Adipocyte (in vitro differentiated cells): ENCODE data around the gene HLCS.

Experiments
- DNase-seq: peaks from one replicate; pipeline ENCODE4 v3.0.0-alpha.2; 2015; ENCODE audit warnings: low read depth
- H3K27me3 ChIP-seq: replicated peaks from 2 replicates; pipeline ENCODE4 v1.7.0; 2013; ENCODE audit warnings: mild to moderate bottlenecking, low read length, moderate library complexity; ENCODE audit not compliant: control insufficient read depth, insufficient read depth
- H3K36me3 ChIP-seq: 2 replicates; pipeline ENCODE4 v1.7.0; 2013; ENCODE audit warnings: low read length, mild to moderate bottlenecking, moderate library complexity; ENCODE audit not compliant: control insufficient read depth, insufficient read depth, severe bottlenecking
- H3K4me1 ChIP-seq: 2 replicates; pipeline ENCODE4 v1.7.0; 2013; ENCODE audit warnings: mild to moderate bottlenecking, low read length, moderate library complexity; ENCODE audit not compliant: control insufficient read depth, insufficient read depth
- H3K4me3 ChIP-seq: 2 replicates; pipeline ENCODE4 v1.7.0; 2013; ENCODE audit warnings: mild to moderate bottlenecking, low read length, moderate library complexity
- H3K9ac ChIP-seq: 2 replicates; pipeline ENCODE4 v1.7.0; 2013; ENCODE audit warnings: mild to moderate bottlenecking, low read length, moderate library complexity
- H3K9me3 ChIP-seq: 2 replicates; pipeline ENCODE4 v1.7.0; 2013; ENCODE audit warnings: mild to moderate bottlenecking, low read length, moderate library complexity; ENCODE audit not compliant: control insufficient read depth

The HLCS gene

GRCh38 chr21:36917471-36918158, 48.9 kb downstream of the HLCS start:
- Histone ChIP-seq H3K27me3 (no peaks in the 10 kb centered on the region), H3K4me1 (peaks cover 6% of the 10 kb centered on the region), H3K36me3 (no peaks in the 10 kb centered on the region), H3K9ac (no peak overlapping the region), H3K4me3 (no peak overlapping the region), H3K9me3 (no peaks in the 10 kb centered on the region)
- peak; percentile 67 for DNase-seq

GRCh38 chr21:36916718-36917117, 49.8 kb downstream of the HLCS start:
- H3K9me3 ChIP-seq, result no peaks in the 10 kb centered on the region
- no peak overlapping the region for H3K4me3 ChIP-seq
- no peaks in the 10 kb centered on the region for H3K27me3 ChIP-seq
- no peaks in the 10 kb centered on the region for H3K36me3 ChIP-seq
- H3K9ac ChIP-seq, result no peak overlapping the region
- no peak for DNase-seq
- H3K4me1 ChIP-seq, result peaks cover 6% of the 10 kb centered on the region

GRCh38 chr21:36915696-36916245, 50.7 kb downstream of the HLCS start:
- H3K36me3 ChIP-seq, result no peaks in the 10 kb centered on the region
- H3K9ac ChIP-seq, result no peak overlapping the region
- H3K4me3 ChIP-seq, result no peak overlapping the region
- no peaks in the 10 kb centered on the region for H3K27me3 ChIP-seq
- peaks cover 8% of the 10 kb centered on the region for H3K4me1 ChIP-seq
- no peak for DNase-seq
- no peaks in the 10 kb centered on the region for H3K9me3 ChIP-seq

GRCh38 chr21:36915014-36915695, 51.3 kb downstream of the HLCS start:
- Histone ChIP-seq H3K4me3 (no peak overlapping the region), H3K4me1 (peaks cover 13% of the 10 kb centered on the region), H3K9ac (no peak overlapping the region), H3K36me3 (no peaks in the 10 kb centered on the region), H3K27me3 (no peaks in the 10 kb centered on the region), H3K9me3 (no peaks in the 10 kb centered on the region)
- no peak for DNase-seq

- DNase-seq, result no peak
- Histone ChIP-seq H3K4me3 (no peak overlapping the region), H3K9ac (no peak overlapping the region), H3K36me3 (no peaks in the 10 kb centered on the region), H3K4me1 (peaks cover 19% of the 10 kb centered on the region), H3K9me3 (no peaks in the 10 kb centered on the region), H3K27me3 (no peaks in the 10 kb centered on the region)
These were observed 52.0 kb downstream of the HLCS start for GRCh38 chr21:36914244-36915013.

GRCh38 chr21:36913247-36914169, 53.0 kb downstream of the HLCS start:
- H3K27me3 ChIP-seq, result no peaks in the 10 kb centered on the region
- no peaks in the 10 kb centered on the region for H3K9me3 ChIP-seq
- peaks cover 17% of the 10 kb centered on the region for H3K4me1 ChIP-seq
- H3K4me3 ChIP-seq, result no peak overlapping the region
- no peak for DNase-seq
- no peaks in the 10 kb centered on the region for H3K36me3 ChIP-seq
- no peak overlapping the region for H3K9ac ChIP-seq

- DNase-seq, result peak; percentile 75
- Histone ChIP-seq H3K4me3 (no peak overlapping the region), H3K4me1 (peaks cover 13% of the 10 kb centered on the region), H3K36me3 (no peaks in the 10 kb centered on the region), H3K27me3 (no peaks in the 10 kb centered on the region), H3K9me3 (no peaks in the 10 kb centered on the region), H3K9ac (no peak overlapping the region)
These were observed 55.7 kb downstream of the HLCS start for GRCh38 chr21:36910581-36911307.

GRCh38 chr21:36909901-36910561, 56.4 kb downstream of the HLCS start:
- DNase-seq, result peak; percentile 98
- H3K4me1 ChIP-seq, result peaks cover 13% of the 10 kb centered on the region
- no peaks in the 10 kb centered on the region for H3K27me3 ChIP-seq
- H3K9me3 ChIP-seq, result no peaks in the 10 kb centered on the region
- H3K4me3 ChIP-seq, result no peak overlapping the region
- no peaks in the 10 kb centered on the region for H3K36me3 ChIP-seq
- H3K9ac ChIP-seq, result no peak overlapping the region

- Histone ChIP-seq H3K27me3 (no peaks in the 10 kb centered on the region), H3K4me1 (peaks cover 13% of the 10 kb centered on the region), H3K36me3 (no peaks in the 10 kb centered on the region), H3K9ac (no peak overlapping the region), H3K9me3 (no peaks in the 10 kb centered on the region), H3K4me3 (no peak overlapping the region)
- DNase-seq, result no peak
These were observed 57.0 kb downstream of the HLCS start for GRCh38 chr21:36909423-36909822.
